CD14-positive monocyte (primary cell): ENCODE data around the gene USPL1. TPM values are rescaled to one million over a fixed set of nuclear protein-coding genes. Genes with fewer than 3 reads are reported as not detected.

Experiments used
- DNase-seq, 3 donors: peaks; one replicate each; pipeline ENCODE4 v3.0.0-alpha.2; 2011 to 2022
- H2AFZ ChIP-seq: 2 replicates; pipeline ENCODE4 v1.6.0; 2012; ENCODE audit warnings: mild to moderate bottlenecking, low read depth, low read length, inconsistent platforms; ENCODE audit not compliant: insufficient read depth, poor library complexity, severe bottlenecking
- H3K27ac ChIP-seq, 2 donors: 1 replicate in 1 of 2; 2 replicates in 1 of 2; pipeline ENCODE4 v1.5.1; 2012 to 2013; ENCODE audit warnings: low read length in 2 of 2, control low read depth in 1 of 2, inconsistent platforms in 1 of 2, low read depth in 1 of 2, mild to moderate bottlenecking in 1 of 2
- H3K27me3 ChIP-seq, 2 donors: one replicate each; pipeline versions ENCODE4 v1.6.0 to v1.6.1; 2011 to 2013; ENCODE audit warnings: low read length in 2 of 2; ENCODE audit not compliant: control insufficient read depth in 2 of 2, insufficient read depth in 2 of 2
- H3K36me3 ChIP-seq, 2 donors: replicated peaks in 1 of 2; 1 replicate in 1 of 2; 2 replicates in 1 of 2; pipeline versions ENCODE4 v1.5.1 to v1.6.1; 2012 to 2013; ENCODE audit warnings: low read length in 2 of 2, control low read depth in 1 of 2, inconsistent platforms in 1 of 2, mild to moderate bottlenecking in 1 of 2; ENCODE audit not compliant: insufficient read depth in 2 of 2, control insufficient read depth in 1 of 2
- H3K4me1 ChIP-seq, 2 donors: 1 replicate in 1 of 2; 2 replicates in 1 of 2; pipeline versions ENCODE4 v1.5.1 to v1.6.1; 2012 to 2013; ENCODE audit warnings: low read length in 2 of 2, control low read depth in 1 of 2, inconsistent platforms in 1 of 2, mild to moderate bottlenecking in 1 of 2, moderate library complexity in 1 of 2; ENCODE audit not compliant: insufficient read depth in 2 of 2, control insufficient read depth in 1 of 2
- H3K4me2 ChIP-seq: replicated peaks from 2 replicates; pipeline ENCODE3; 2012; ENCODE audit warnings: low read length, moderate library complexity, mild to moderate bottlenecking; ENCODE audit not compliant: poor library complexity, severe bottlenecking; ENCODE audit errors: extremely low read depth
- H3K4me3 ChIP-seq, 3 experiments: fragments of 200-600 bp in 1 of 3; sonication (generic) in 1 of 3; replicated peaks in 1 of 3; 1 replicate in 2 of 3; 2 replicates in 1 of 3; pipeline ENCODE4 v1.5.1; 2011 to 2013; ENCODE audit warnings: low read length in 3 of 3, mild to moderate bottlenecking in 3 of 3, control low read depth in 2 of 3, low read depth in 2 of 3, inconsistent platforms in 1 of 3, moderate library complexity in 1 of 3
- H3K79me2 ChIP-seq: 2 replicates; pipeline ENCODE4 v1.6.0; 2012; ENCODE audit warnings: mild to moderate bottlenecking, control low read depth, inconsistent platforms, low read length, moderate library complexity; ENCODE audit not compliant: insufficient read depth
- H3K9ac ChIP-seq: 2 replicates; pipeline ENCODE4 v1.6.0; 2017; ENCODE audit warnings: low read length, mild to moderate bottlenecking; ENCODE audit not compliant: insufficient read depth, poor library complexity, severe bottlenecking
- H3K9me3 ChIP-seq, 2 donors: replicated peaks in 1 of 2; 1 replicate in 1 of 2; 2 replicates in 1 of 2; pipeline versions ENCODE4 v1.5.1 to v1.6.1; 2012 to 2013; ENCODE audit warnings: low read length in 2 of 2, control low read depth in 1 of 2; ENCODE audit not compliant: control insufficient read depth in 1 of 2, insufficient read depth in 1 of 2
- H4K20me1 ChIP-seq: 2 replicates; pipeline ENCODE4 v1.6.0; 2012; ENCODE audit warnings: mild to moderate bottlenecking, low read length, control low read depth, moderate library complexity; ENCODE audit not compliant: insufficient read depth
- H3K27ac Mint-ChIP-seq, 7 donors: one replicate each; pipeline ENCODE4 v1.8.0; 2020; ENCODE audit warnings: mild to moderate bottlenecking in 7 of 7, mixed read lengths in 7 of 7, moderate library complexity in 6 of 7, inconsistent platforms in 2 of 7
- H3K27me3 Mint-ChIP-seq, 3 donors: one replicate each; pipeline ENCODE4 v1.8.0; 2021 to 2022; ENCODE audit warnings: low read depth in 3 of 3, mild to moderate bottlenecking in 3 of 3, mixed read lengths in 3 of 3, moderate library complexity in 3 of 3, inconsistent platforms in 1 of 3
- H3K36me3 Mint-ChIP-seq, 2 donors: one replicate each; pipeline ENCODE4 v1.8.0; 2020; ENCODE audit warnings: mixed read lengths in 2 of 2, inconsistent platforms in 1 of 2, mild to moderate bottlenecking in 1 of 2
- H3K4me1 Mint-ChIP-seq: one replicate; pipeline ENCODE4 v1.8.0; 2020; ENCODE audit warnings: mild to moderate bottlenecking, mixed read lengths
- H3K4me3 Mint-ChIP-seq, 2 donors: one replicate each; pipeline ENCODE4 v1.8.0; 2020; ENCODE audit warnings: mild to moderate bottlenecking in 2 of 2, mixed read lengths in 2 of 2, moderate library complexity in 1 of 2
- H3K9me3 Mint-ChIP-seq, 7 donors: one replicate each; pipeline ENCODE4 v1.8.0; 2020 to 2022; ENCODE audit warnings: mixed read lengths in 7 of 7, mild to moderate bottlenecking in 6 of 7, moderate library complexity in 6 of 7, inconsistent platforms in 2 of 7
- WGBS: methylation state at CpG from one replicate; pipeline ENCODE4 v1.1.5; 2013; ENCODE audit warnings: missing lambda C conversion rate; ENCODE audit not compliant: insufficient coverage; 5-methylcytosine and 5-hydroxymethylcytosine counted together
- intact Hi-C, 2 donors: fragments of 100-400 bp; cut with micrococcal nuclease; formaldehyde crosslinking; loops; one replicate each; pipeline versions ENCODE4 v1.15.0 to v1.15.1; 2023
- polyA plus RNA-seq, 3 donors: library from polyadenylated mRNA; depleted of rRNA in 1 of 3; unstranded in 2 of 3; stranded (reverse) in 1 of 3; fragments of 300-500 nt in 2 of 3; fragments of >200 nt in 1 of 3; fragmentation: Illumina TruSeq in 2 of 3; gene quantifications; 1 replicate in 2 of 3; 2 replicates in 1 of 3; pipeline ENCODE4 v1.2.3, GENCODE V29; 2012 to 2021
- TF ChIP-seq, protein P1 (sequence below): fragments of 200-600 bp; IDR thresholded peaks from one replicate; pipeline ENCODE4 v1.8.0; 2022; ENCODE audit warnings: antibody characterized with exemption, mild to moderate bottlenecking

Gene USPL1
- polyA plus RNA-seq, 3 donors = 3.9 to 20.5 (median 5.5) TPM

DNA sequence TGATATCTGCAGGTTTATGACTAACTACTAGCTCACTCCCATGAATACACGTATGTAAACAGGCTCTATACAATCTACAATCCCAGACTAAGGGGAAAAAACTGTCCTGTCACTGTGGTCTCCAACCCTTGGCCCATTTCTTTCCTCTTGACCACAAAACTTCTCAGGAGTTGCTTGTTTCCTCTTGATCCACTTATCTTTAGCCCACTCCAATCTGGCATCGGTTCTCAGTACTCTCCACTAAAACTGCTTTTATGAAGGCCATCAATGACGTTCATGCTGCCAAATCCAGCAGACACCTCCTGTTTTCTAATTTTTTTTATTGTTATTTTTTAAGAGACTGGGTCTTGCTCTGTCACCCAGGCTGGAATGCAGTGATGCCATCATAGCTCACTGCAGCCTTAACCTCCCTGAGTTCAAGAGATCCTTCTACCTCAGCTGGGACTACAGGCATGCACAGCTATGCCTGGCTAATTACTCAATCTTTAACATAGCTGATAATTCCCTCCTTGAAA is 31.9 kb upstream of the USPL1 start:
- H3K4me3 Mint-ChIP-seq = no peak overlapping the region
- DNase-seq = no peak
- H3K4me1 ChIP-seq = peaks cover 0 to 4% of the 10 kb centered on the region in 2 donors
- H3K9me3 Mint-ChIP-seq = no peaks in the 10 kb centered on the region
- no peaks in the 10 kb centered on the region for H3K36me3 ChIP-seq
- H2AFZ ChIP-seq = peak overlapping the region; percentile 1
- H3K27ac ChIP-seq = no peak overlapping the region
- peaks cover 0 to 3% (median 2%) of the 10 kb centered on the region in 3 donors for H3K27me3 Mint-ChIP-seq
- H4K20me1 ChIP-seq = no peaks in the 10 kb centered on the region
- no peaks in the 10 kb centered on the region for H3K79me2 ChIP-seq
- no peak overlapping the region for H3K4me2 ChIP-seq
- 5% methylated on average over 2 of the region's 3 CpGs for WGBS
- no peak overlapping the region for H3K4me3 ChIP-seq
- no peaks in the 10 kb centered on the region for H3K27me3 ChIP-seq
- H3K9ac ChIP-seq = no peak overlapping the region
- no peaks in the 10 kb centered on the region for H3K36me3 Mint-ChIP-seq
- intact Hi-C loops = no loop called here
- peak overlapping the region in 1 of 7 donors; percentile 5 for H3K27ac Mint-ChIP-seq
- TF ChIP-seq, protein P1, sequence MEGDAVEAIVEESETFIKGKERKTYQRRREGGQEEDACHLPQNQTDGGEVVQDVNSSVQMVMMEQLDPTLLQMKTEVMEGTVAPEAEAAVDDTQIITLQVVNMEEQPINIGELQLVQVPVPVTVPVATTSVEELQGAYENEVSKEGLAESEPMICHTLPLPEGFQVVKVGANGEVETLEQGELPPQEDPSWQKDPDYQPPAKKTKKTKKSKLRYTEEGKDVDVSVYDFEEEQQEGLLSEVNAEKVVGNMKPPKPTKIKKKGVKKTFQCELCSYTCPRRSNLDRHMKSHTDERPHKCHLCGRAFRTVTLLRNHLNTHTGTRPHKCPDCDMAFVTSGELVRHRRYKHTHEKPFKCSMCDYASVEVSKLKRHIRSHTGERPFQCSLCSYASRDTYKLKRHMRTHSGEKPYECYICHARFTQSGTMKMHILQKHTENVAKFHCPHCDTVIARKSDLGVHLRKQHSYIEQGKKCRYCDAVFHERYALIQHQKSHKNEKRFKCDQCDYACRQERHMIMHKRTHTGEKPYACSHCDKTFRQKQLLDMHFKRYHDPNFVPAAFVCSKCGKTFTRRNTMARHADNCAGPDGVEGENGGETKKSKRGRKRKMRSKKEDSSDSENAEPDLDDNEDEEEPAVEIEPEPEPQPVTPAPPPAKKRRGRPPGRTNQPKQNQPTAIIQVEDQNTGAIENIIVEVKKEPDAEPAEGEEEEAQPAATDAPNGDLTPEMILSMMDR = no peak
- H3K9me3 ChIP-seq = no peaks in the 10 kb centered on the region
- peaks cover 11% of the 10 kb centered on the region for H3K4me1 Mint-ChIP-seq

DNA sequence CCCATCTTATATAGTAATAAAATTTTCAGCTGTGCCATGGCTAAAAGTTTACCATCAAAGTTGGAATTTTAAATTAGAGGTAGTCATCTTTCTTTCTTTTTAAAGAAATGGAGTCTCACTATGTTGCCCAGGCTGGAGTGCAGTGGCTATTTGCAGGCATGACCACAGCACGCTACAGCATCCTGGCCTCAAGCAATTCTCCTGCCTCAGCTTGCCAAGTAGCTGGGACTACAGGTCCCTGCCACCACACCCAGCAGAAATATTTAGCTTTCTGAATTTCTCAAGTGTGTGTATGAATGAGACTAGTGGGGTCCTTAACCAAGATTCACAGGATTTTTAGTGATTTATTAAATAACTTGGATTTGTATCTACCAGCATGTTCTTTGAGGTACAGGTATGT is 30.5 kb upstream of the USPL1 start:
- no peaks in the 10 kb centered on the region for H3K27me3 ChIP-seq
- H3K79me2 ChIP-seq = no peaks in the 10 kb centered on the region
- intact Hi-C loops = no loop called here
- Mint-ChIP-seq H3K9me3 (no peaks in the 10 kb centered on the region), H3K36me3 (no peaks in the 10 kb centered on the region), H3K27me3 (peaks cover 0 to 3% (median 2%) of the 10 kb centered on the region in 3 donors), H3K27ac (no peak overlapping the region), H3K4me3 (no peak overlapping the region), H3K4me1 (peaks cover 11% of the 10 kb centered on the region)
- H3K4me1 ChIP-seq = peaks cover 0 to 4% of the 10 kb centered on the region in 2 donors
- no peak overlapping the region for H3K4me3 ChIP-seq
- no peak overlapping the region for H2AFZ ChIP-seq
- no peak overlapping the region for H3K4me2 ChIP-seq
- no peaks in the 10 kb centered on the region for H3K36me3 ChIP-seq
- H3K27ac ChIP-seq = no peak overlapping the region
- TF ChIP-seq, protein P1 = no peak
- no peak for DNase-seq
- H3K9me3 ChIP-seq = no peaks in the 10 kb centered on the region
- no peaks in the 10 kb centered on the region for H4K20me1 ChIP-seq
- WGBS = no CpG with 5 or more reads among the region's 1 CpG
- no peak overlapping the region for H3K9ac ChIP-seq
